ENCODE results near the gene CCDC7.
"Not testable (repeated sequence)": the region's sequence is repeated elsewhere in the genome, so short reads cannot be mapped to it uniquely, and the experiment has no call there.

The CCDC7 gene

GRCh38 chr10:32911285-32912016, 465.5 kb downstream of the CCDC7 start:
- DNase-seq (ENCODE audit: insufficient read length, low spot score): no peak
- FAIRE-seq: no peak

GRCh38 chr10:32917817-32918216, 471.9 kb downstream of the CCDC7 start:
- FAIRE-seq; DNase-seq (ENCODE audit: insufficient read length, low spot score): not testable (repeated sequence)

GRCh38 chr10:32922170-32922569, 476.2 kb downstream of the CCDC7 start:
- FAIRE-seq (no peak), DNase-seq (ENCODE audit: insufficient read length, low spot score) (no peak)

DNA sequence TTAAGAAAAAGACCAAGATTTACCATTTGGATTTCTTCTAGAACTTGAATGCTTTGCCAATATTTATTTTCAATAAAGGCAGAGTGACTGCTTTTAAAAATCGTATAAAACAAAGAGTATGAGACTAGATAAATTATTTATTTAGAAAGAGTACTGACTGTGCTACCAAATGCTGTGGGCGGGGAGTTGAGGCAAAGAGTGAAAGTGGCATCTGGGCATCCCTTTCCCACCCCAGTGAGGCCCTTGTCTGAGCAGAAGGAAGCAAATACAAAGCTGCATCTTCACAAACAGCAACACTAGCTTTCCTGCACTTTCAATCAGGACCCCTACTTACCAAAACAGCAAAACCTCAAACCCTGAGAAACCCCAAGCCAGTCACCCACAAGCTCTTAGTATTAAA, 477.2 kb downstream of the CCDC7 start:
- FAIRE-seq (no peak), DNase-seq (ENCODE audit: insufficient read length, low spot score) (no peak)

- no peak for FAIRE-seq
Observed at GRCh38 chr10:32923849-32924248, 477.9 kb downstream of the CCDC7 start.

More at GRCh38 chr10:32923849-32924248, 477.9 kb downstream of the CCDC7 start:
- DNase-seq (ENCODE audit: insufficient read length, low spot score): no peak

Measured in HTR-8/SVneo (cell line).